Measurements from ENCODE around the gene RABGAP1. TPM values are rescaled to one million over a fixed set of nuclear protein-coding genes. Genes with fewer than 3 reads are reported as not detected.

Gene RABGAP1
- total and polyA plus RNA-seq, 10 of the 15 experiments (the other 5 are each of a cell fraction or from before 2014, with no cell fraction given) = 2.6 to 31.6 (median 12.5) TPM

DNA sequence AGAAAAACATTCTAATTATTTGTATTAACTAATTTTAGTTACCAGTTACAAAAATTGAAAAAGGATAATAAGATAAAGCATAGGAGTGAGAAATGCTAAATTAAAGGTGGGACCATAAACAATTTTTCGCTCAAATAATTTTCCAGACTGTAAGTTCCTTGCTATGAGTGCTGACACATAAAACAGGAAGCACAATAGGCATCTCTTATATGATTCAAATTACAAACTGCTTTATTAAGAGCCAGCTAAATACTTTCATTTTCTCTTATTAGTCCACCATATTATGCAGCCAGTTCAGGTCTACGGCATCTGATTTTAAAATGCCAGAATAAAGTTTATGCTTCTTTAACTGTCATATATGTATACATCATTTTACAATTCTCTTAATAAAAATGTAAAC, 40.0 kb upstream of the RABGAP1 start (continued):
- TF ChIP-seq TAF1 (IDR thresholded peaks at IDR 0.05; ENCODE audit: borderline replicate concordance, low read depth, low read length) = no peak

DNA sequence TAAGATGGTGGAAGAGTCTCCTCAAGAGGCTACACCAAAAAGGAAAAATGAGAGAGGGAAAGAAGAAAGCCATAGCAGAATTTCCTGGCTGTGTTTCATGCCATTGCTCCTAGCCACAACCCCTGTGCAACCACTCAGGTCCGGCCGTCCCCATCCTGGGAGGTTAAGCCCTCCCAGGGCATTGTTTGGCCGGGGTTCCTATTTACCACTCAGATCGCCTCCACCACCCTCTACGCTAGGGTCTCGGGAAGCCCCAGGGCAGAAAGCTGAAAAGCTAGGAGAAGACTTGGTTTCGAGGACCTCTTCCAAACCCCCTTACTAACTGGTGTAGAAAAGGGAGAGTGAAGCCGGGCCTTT, 36.4 kb upstream of the RABGAP1 start:
- TF ChIP-seq DPF2 (IDR thresholded peaks at IDR 0.05) = no peak
- TF ChIP-seq YBX1 (IDR thresholded peaks at IDR 0.05) = no peak
- TF ChIP-seq MLLT1 (IDR thresholded peaks at IDR 0.05) = 0 out of 2 replicates have a peak, but pooled peaks have one; percentile 8
- TF ChIP-seq CREB1 (IDR thresholded peaks at IDR 0.05; ENCODE audit: low read depth) = peak; percentile 5; the same call in 1 of the 2 replicates
- TF ChIP-seq RUNX3 (IDR thresholded peaks at IDR 0.05; ENCODE audit: low read length) = 0 out of 2 replicates have a peak, but pooled peaks have one; percentile 23
- TF ChIP-seq TAF1 (IDR thresholded peaks at IDR 0.05; ENCODE audit: borderline replicate concordance, low read depth, low read length) = 0 out of 2 replicates have a peak, but pooled peaks have one; percentile 11
- TF ChIP-seq PAX5 (IDR thresholded peaks at IDR 0.05; ENCODE audit: borderline replicate concordance, low read depth, low read length) = no peak
- H3K4me2 ChIP-seq (ENCODE audit: control insufficient read depth, insufficient read depth) = peak overlapping the region; percentile 83
- peaks cover 6% of the 10 kb centered on the region for H3K4me1 ChIP-seq (ENCODE audit: control insufficient read depth, insufficient read depth, low read length)
- H3K79me2 ChIP-seq (ENCODE audit: control insufficient read depth, insufficient read depth, low read length) = peaks cover 55% of the 10 kb centered on the region
- DNase-seq (ENCODE audit: low read depth, low spot score) (no peak), FAIRE-seq (peak; percentile 23), ATAC-seq (peak; percentile 64)
- in situ Hi-C loops (cut with MboI) (loop anchor here (25.0 kb wide), 1 partner anchor 1958 kb away; the partner anchor contains the start of genes ARPC5L, RPL35 and WDR38), intact Hi-C loops (cut with micrococcal nuclease; ENCODE audit: unreplicated experiment) (loop anchor here (2.0 to 10.0 kb wide), 2 partner anchors 36 to 440 kb away; partner anchors contain the start of gene RABGAP1)
- H3K9ac ChIP-seq (ENCODE audit: control insufficient read depth, insufficient read depth, low read length) = peak overlapping the region; percentile 99
- no peaks in the 10 kb centered on the region for H4K20me1 ChIP-seq (ENCODE audit: control insufficient read depth, insufficient read depth)
- BruUV-seq (replicated peaks) = no TSS peak
- H2AFZ ChIP-seq (ENCODE audit: control insufficient read depth, low read depth, low read length) = peak overlapping the region; percentile 99
- peak overlapping the region; percentile 98 for H3K4me3 ChIP-seq
- no peaks in the 10 kb centered on the region for H3K9me3 ChIP-seq (replicated peaks; ENCODE audit: control insufficient read depth, insufficient read depth, low read length)
- POLR2A ChIA-PET = interaction anchor here (0.6 to 5.7 kb wide), 11 partner anchors 8 to 433 kb away, joined by 3 to 53 read pairs (median 5); partner anchors contain the start of genes PDCL, RABGAP1, ZBTB26 and ZBTB6
- H3K27ac ChIP-seq (ENCODE audit: control insufficient read depth, insufficient read depth) = peak overlapping the region; percentile 92
- WGBS (ENCODE audit: insufficient coverage, insufficient replicate concordance, low lambda C conversion rate, missing lambda C conversion rate) = 0% methylated on average over 8 of the region's 8 CpGs
- H3K27me3 ChIP-seq (replicated peaks in 1 of 2; ENCODE audit: control insufficient read depth in 2 of 2, insufficient read depth in 2 of 2, low read length in 1 of 2) = no peaks in the 10 kb centered on the region
- RAD21 ChIA-PET (ENCODE audit: unreplicated experiment) = interaction anchor here (0.9 to 4.2 kb wide), 9 partner anchors 9 to 445 kb away, joined by 3 to 20 read pairs (median 5); partner anchors contain the start of genes RABGAP1, ZBTB26 and ZBTB6
- CTCF ChIA-PET = interaction anchor here (0.6 to 2.4 kb wide), 4 partner anchors 15 to 87 kb away, joined by 3 to 9 read pairs (median 4); partner anchors contain the start of gene RABGAP1
- peaks cover 0 to 3% of the 10 kb centered on the region in 2 experiments; a peak in 1 of 4 replicates for H3K36me3 ChIP-seq (ENCODE audit: control insufficient read depth in 2 of 2, insufficient read depth in 2 of 2, low read length in 1 of 2)
- SMC1A ChIA-PET (ENCODE audit: uncharacterized antibody, unreplicated experiment) = interaction anchor here (0.6 to 5.0 kb wide), 13 partner anchors 8 to 87 kb away, joined by 3 to 25 read pairs (median 4); partner anchors contain the start of genes RABGAP1, ZBTB26 and ZBTB6
